H1 (cell line): ENCODE data around the gene PRDM1. TPM values are rescaled to one million over a fixed set of nuclear protein-coding genes. Genes with fewer than 3 reads are reported as not detected.

Source experiments
- polyA plus RNA-seq, 7 experiments: library from polyadenylated mRNA; depleted of rRNA in 3 of 7; stranded (reverse) in 5 of 7; unstranded in 2 of 7; fragments of >200 nt in 5 of 7; fragments of 200-250 nt in 2 of 7; gene quantifications; 1 replicate in 5 of 7; 2 replicates in 1 of 7; 4 replicates in 1 of 7; pipeline versions ENCODE4 v1.2.1 to v1.2.3, GENCODE V29; 2011 to 2013; ENCODE audit warnings: missing spikeins in 2 of 7, mixed read lengths in 2 of 7
- total RNA-seq: library from RNA; stranded (reverse); fragmentation: NEBNext Ultra II Directional; extraction: Animal tissue kit (Norgen Biotek cat#: 25700); gene quantifications from 2 replicates; pipeline ENCODE4 v1.2.1, GENCODE V29; 2021

Gene PRDM1
- total and polyA plus RNA-seq, 2 of the 8 experiments (the other 6 are each of a cell fraction or from before 2014, with no cell fraction given), result 0.21 to 0.74 TPM

Other genes starting within 250 kb of the PRDM1 start
- gene ATG5, start 239.4 kb downstream of the PRDM1 start, total RNA-seq, result 39.0 and 39.8 TPM in 2 replicates
- gene ATG5, start 239.4 kb downstream of the PRDM1 start, polyA plus RNA-seq (2011; rRNA removed), result 10.2 and 18.2 TPM in 2 replicates